Measurements from ENCODE around the gene SLC6A19. TPM values are rescaled to one million over a fixed set of nuclear protein-coding genes. Genes with fewer than 3 reads are reported as not detected.
"Not testable (repeated sequence)": the region's sequence is repeated elsewhere in the genome, so short reads cannot be mapped to it uniquely, and the experiment has no call there.

Gene SLC6A19
- total RNA-seq, 1 donor from 2014 or later = not detected

GRCh38 chr5:1156033-1156753 is 45.2 kb upstream of the SLC6A19 start:
- TF ChIP-seq CTCF (IDR thresholded peaks at IDR 0.05) = no peak
- Histone ChIP-seq H3K9me3 (no peaks in the 10 kb centered on the region), H3K27ac (no peak overlapping the region), H3K4me1 (no peaks in the 10 kb centered on the region), H3K36me3 (no peaks in the 10 kb centered on the region), H3K27me3 (peaks cover 29% of the 10 kb centered on the region), H3K4me3 (no peak overlapping the region)
- intact Hi-C loops (cut with DNase I) = no loop called here
- ATAC-seq (no peak), DNase-seq (no peak)

GRCh38 chr5:1156754-1157460 is 44.5 kb upstream of the SLC6A19 start:
- Histone ChIP-seq H3K4me1 (no peaks in the 10 kb centered on the region), H3K4me3 (no peak overlapping the region), H3K27ac (no peak overlapping the region), H3K36me3 (no peaks in the 10 kb centered on the region), H3K9me3 (no peaks in the 10 kb centered on the region), H3K27me3 (peaks cover 29% of the 10 kb centered on the region)
- TF ChIP-seq CTCF (IDR thresholded peaks at IDR 0.05) = no peak
- intact Hi-C loops (cut with DNase I) = no loop called here
- no peak for DNase-seq
- ATAC-seq = no peak

GRCh38 chr5:1157461-1157986 is 43.9 kb upstream of the SLC6A19 start:
- ATAC-seq; H3K9me3 ChIP-seq; H3K4me1 ChIP-seq; H3K4me3 ChIP-seq; H3K27ac ChIP-seq; H3K36me3 ChIP-seq; DNase-seq; intact Hi-C loops (cut with DNase I): not testable (repeated sequence)
- H3K27me3 ChIP-seq = peaks cover 29% of the 10 kb centered on the region

GRCh38 chr5:1158647-1159340 is 42.6 kb upstream of the SLC6A19 start:
- Histone ChIP-seq H3K4me1 (no peaks in the 10 kb centered on the region), H3K36me3 (no peaks in the 10 kb centered on the region), H3K27me3 (peaks cover 23% of the 10 kb centered on the region), H3K4me3 (no peak overlapping the region), H3K27ac (no peak overlapping the region), H3K9me3 (no peaks in the 10 kb centered on the region)
- ATAC-seq (no peak), DNase-seq (no peak)
- no peak for TF ChIP-seq CTCF (IDR thresholded peaks at IDR 0.05)
- intact Hi-C loops (cut with DNase I) = no loop called here

- intact Hi-C loops (cut with DNase I) = no loop called here
- Histone ChIP-seq H3K9me3 (no peaks in the 10 kb centered on the region), H3K4me1 (no peaks in the 10 kb centered on the region), H3K4me3 (no peak overlapping the region), H3K27ac (no peak overlapping the region), H3K36me3 (no peaks in the 10 kb centered on the region), H3K27me3 (peaks cover 21% of the 10 kb centered on the region)
- DNase-seq (no peak), ATAC-seq (no peak)
- no peak for TF ChIP-seq CTCF (IDR thresholded peaks at IDR 0.05)
Observed at GRCh38 chr5:1159341-1159675, 42.1 kb upstream of the SLC6A19 start.
